HAP-1 (cell line): ENCODE results near the gene CST7.

Source experiments
- DNase-seq, 2 experiments: peaks; one replicate each; pipeline ENCODE4 v3.0.0-alpha.2; 2016 to 2020; ENCODE audit warnings: low spot score in 2 of 2
- H3K27me3 ChIP-seq: fragments of 250-450 bp; sonication (Bioruptor Pico); 2 replicates; pipeline ENCODE4 v1.5.1; 2020; ENCODE audit warnings: low read depth, mild to moderate bottlenecking, moderate library complexity
- H3K36me3 ChIP-seq: fragments of 250-450 bp; sonication (Bioruptor Pico); replicated peaks from 2 replicates; pipeline ENCODE4 v1.5.1; 2020; ENCODE audit warnings: mild to moderate bottlenecking
- H3K4me1 ChIP-seq: fragments of 250-450 bp; sonication (Bioruptor Pico); 2 replicates; pipeline ENCODE4 v1.5.1; 2020; ENCODE audit warnings: mild to moderate bottlenecking
- H3K4me3 ChIP-seq: fragments of 250-450 bp; sonication (Bioruptor Pico); 2 replicates; pipeline ENCODE4 v1.5.1; 2020; ENCODE audit warnings: mild to moderate bottlenecking, moderate library complexity
- H3K9me3 ChIP-seq: fragments of 250-450 bp; sonication (Bioruptor Pico); 2 replicates; pipeline ENCODE4 v1.5.1; 2020; ENCODE audit warnings: mild to moderate bottlenecking, moderate library complexity
- in situ Hi-C: fragments of 300-500 bp; cut with MboI; formaldehyde crosslinking; loops from 3 replicates; pipeline ENCODE4 v1.14.3; 2020; ENCODE audit warnings: low sequenced_read_pairs, inconsistent platforms, mixed read lengths

Gene CST7

GRCh38 chr20:24950836-24951525, 1.9 kb downstream of the CST7 start:
- Histone ChIP-seq H3K27me3 (peaks cover 9% of the 10 kb centered on the region), H3K4me1 (no peaks in the 10 kb centered on the region), H3K36me3 (no peaks in the 10 kb centered on the region), H3K4me3 (no peak overlapping the region), H3K9me3 (no peaks in the 10 kb centered on the region)
- in situ Hi-C loops = no loop called here
- no peak for DNase-seq

GRCh38 chr20:24951536-24952083, 2.5 kb downstream of the CST7 start:
- Histone ChIP-seq H3K27me3 (peaks cover 9% of the 10 kb centered on the region), H3K4me3 (no peak overlapping the region), H3K36me3 (no peaks in the 10 kb centered on the region), H3K9me3 (no peaks in the 10 kb centered on the region), H3K4me1 (no peaks in the 10 kb centered on the region)
- in situ Hi-C loops = no loop called here
- no peak for DNase-seq

- Histone ChIP-seq H3K9me3 (no peaks in the 10 kb centered on the region), H3K27me3 (peaks cover 9% of the 10 kb centered on the region), H3K4me1 (no peaks in the 10 kb centered on the region), H3K4me3 (no peak overlapping the region), H3K36me3 (no peaks in the 10 kb centered on the region)
- DNase-seq = no peak
- in situ Hi-C loops = no loop called here
Measured at GRCh38 chr20:24952376-24953208, 3.5 kb downstream of the CST7 start.

- Histone ChIP-seq H3K4me3 (no peak overlapping the region), H3K36me3 (no peaks in the 10 kb centered on the region), H3K4me1 (no peaks in the 10 kb centered on the region), H3K9me3 (no peaks in the 10 kb centered on the region), H3K27me3 (peaks cover 9% of the 10 kb centered on the region)
- no peak for DNase-seq
- in situ Hi-C loops = no loop called here
Measured at GRCh38 chr20:24953209-24953575, 4.1 kb downstream of the CST7 start.

- in situ Hi-C loops = no loop called here
- Histone ChIP-seq H3K36me3 (no peaks in the 10 kb centered on the region), H3K9me3 (no peaks in the 10 kb centered on the region), H3K27me3 (peaks cover 7% of the 10 kb centered on the region), H3K4me1 (no peaks in the 10 kb centered on the region), H3K4me3 (no peak overlapping the region)
- DNase-seq = no peak
Measured at GRCh38 chr20:24953621-24954133, 4.6 kb downstream of the CST7 start.

- no peak for DNase-seq
- Histone ChIP-seq H3K27me3 (peaks cover 6% of the 10 kb centered on the region), H3K9me3 (no peaks in the 10 kb centered on the region), H3K36me3 (no peaks in the 10 kb centered on the region), H3K4me1 (no peaks in the 10 kb centered on the region), H3K4me3 (no peak overlapping the region)
- in situ Hi-C loops = no loop called here
Measured at GRCh38 chr20:24954151-24954550, 5.1 kb downstream of the CST7 start.

GRCh38 chr20:24954566-24954965, 5.5 kb downstream of the CST7 start:
- peaks cover 2% of the 10 kb centered on the region for H3K27me3 ChIP-seq

GRCh38 chr20:24955045-24955444, 6.0 kb downstream of the CST7 start:
- in situ Hi-C loops = no loop called here
- Histone ChIP-seq H3K4me1 (no peaks in the 10 kb centered on the region), H3K9me3 (no peaks in the 10 kb centered on the region), H3K27me3 (no peaks in the 10 kb centered on the region; the same call in 1 of the 2 replicates), H3K36me3 (no peaks in the 10 kb centered on the region; the same call in 1 of the 2 replicates), H3K4me3 (no peak overlapping the region)
- DNase-seq = no peak

More at GRCh38 chr20:24954566-24954965, 5.5 kb downstream of the CST7 start:
- in situ Hi-C loops = no loop called here
- no peaks in the 10 kb centered on the region for H3K4me1 ChIP-seq
- no peak overlapping the region for H3K4me3 ChIP-seq
- no peaks in the 10 kb centered on the region for H3K36me3 ChIP-seq
- no peaks in the 10 kb centered on the region for H3K9me3 ChIP-seq
- DNase-seq = no peak

GRCh38 chr20:24956001-24956841, 7.2 kb downstream of the CST7 start:
- no peak for DNase-seq
- H3K36me3 ChIP-seq = peaks cover 9% of the 10 kb centered on the region
- in situ Hi-C loops = no loop called here
- H3K27me3 ChIP-seq = no peaks in the 10 kb centered on the region
- H3K9me3 ChIP-seq = no peaks in the 10 kb centered on the region
- no peaks in the 10 kb centered on the region for H3K4me1 ChIP-seq
- H3K4me3 ChIP-seq = no peak overlapping the region

- no peak for DNase-seq
- no peaks in the 10 kb centered on the region for H3K4me1 ChIP-seq
- H3K36me3 ChIP-seq = peaks cover 9% of the 10 kb centered on the region
- H3K9me3 ChIP-seq = no peaks in the 10 kb centered on the region
- H3K27me3 ChIP-seq = no peaks in the 10 kb centered on the region
- no peak overlapping the region for H3K4me3 ChIP-seq
- in situ Hi-C loops = no loop called here
Measured at GRCh38 chr20:24957326-24958016, 8.4 kb downstream of the CST7 start.

- H3K4me3 ChIP-seq = no peak overlapping the region
- in situ Hi-C loops = no loop called here
- H3K36me3 ChIP-seq = peaks cover 21% of the 10 kb centered on the region
- no peaks in the 10 kb centered on the region for H3K9me3 ChIP-seq
- H3K27me3 ChIP-seq = no peaks in the 10 kb centered on the region
- H3K4me1 ChIP-seq = no peaks in the 10 kb centered on the region
- DNase-seq = no peak
Measured at GRCh38 chr20:24958506-24959385, 9.7 kb downstream of the CST7 start.

GRCh38 chr20:24959591-24960301, 10.7 kb downstream of the CST7 start:
- H3K4me3 ChIP-seq = no peak overlapping the region
- H3K27me3 ChIP-seq = no peaks in the 10 kb centered on the region
- DNase-seq = no peak
- no peaks in the 10 kb centered on the region for H3K9me3 ChIP-seq
- no peaks in the 10 kb centered on the region for H3K4me1 ChIP-seq
- in situ Hi-C loops = no loop called here
- peaks cover 28% of the 10 kb centered on the region for H3K36me3 ChIP-seq
